HG03460 (cell line): Measurements from ENCODE around the gene ANKRD13B.
A peak's percentile ranks its signal among the peaks of the same experiment; 100 is the strongest.
"Not testable (repeated sequence)": the region's sequence is repeated elsewhere in the genome, so short reads cannot be mapped to it uniquely, and the experiment has no call there.

Experiments used
- ATAC-seq: cut with Tn5 transposase; IDR thresholded peaks from one replicate; pipeline ENCODE4 v1.9.1; 2021; ENCODE audit not compliant: unreplicated experiment

Gene ANKRD13B

GRCh38 chr17:29592850-29593551, at the start of gene ANKRD13B:
Gene ANKRD13B, plus strand, starts transcription at chr17:29593132. Its CDS starts 490 bp downstream, at chr17:29593622.
- ATAC-seq = no peak

GRCh38 chr17:29544066-29544465, 48.9 kb upstream of the ANKRD13B start:
- ATAC-seq = no peak

GRCh38 chr17:29546085-29546484, 46.8 kb upstream of the ANKRD13B start:
- ATAC-seq = no peak

GRCh38 chr17:29546830-29547229, 46.1 kb upstream of the ANKRD13B start:
- ATAC-seq = no peak

GRCh38 chr17:29549177-29549923, 43.6 kb upstream of the ANKRD13B start:
- no peak for ATAC-seq

- ATAC-seq = no peak
These were observed 37.1 kb upstream of the ANKRD13B start for GRCh38 chr17:29555840-29556239.

- ATAC-seq = no peak
These were observed 35.7 kb upstream of the ANKRD13B start for GRCh38 chr17:29557085-29557738.

GRCh38 chr17:29557739-29558116, 35.2 kb upstream of the ANKRD13B start:
- ATAC-seq = no peak

- not testable (repeated sequence) for ATAC-seq
These were observed 34.8 kb upstream of the ANKRD13B start for GRCh38 chr17:29558139-29558538.

- no peak for ATAC-seq
These were observed 33.3 kb upstream of the ANKRD13B start for GRCh38 chr17:29559640-29560039.

GRCh38 chr17:29560316-29560715, 32.6 kb upstream of the ANKRD13B start:
- no peak for ATAC-seq

GRCh38 chr17:29561554-29562517, 31.1 kb upstream of the ANKRD13B start:
- ATAC-seq = no peak

GRCh38 chr17:29562615-29563014, 30.3 kb upstream of the ANKRD13B start:
- no peak for ATAC-seq

- no peak for ATAC-seq
These were observed 29.1 kb upstream of the ANKRD13B start for GRCh38 chr17:29563816-29564215.

GRCh38 chr17:29565643-29566472, 27.1 kb upstream of the ANKRD13B start:
- no peak for ATAC-seq

- no peak for ATAC-seq
These were observed 26.2 kb upstream of the ANKRD13B start, which contains the start of gene ABHD15 for GRCh38 chr17:29566473-29567303. Gene ABHD15, minus strand, starts transcription at chr17:29567037. Its CDS starts 71 bp downstream, at chr17:29566966.

GRCh38 chr17:29567304-29567553, 25.7 kb upstream of the ANKRD13B start:
- no peak for ATAC-seq

GRCh38 chr17:29567554-29568330, 25.2 kb upstream of the ANKRD13B start:
- ATAC-seq = peak; percentile 45
